ENCODE results near the gene KLRC4.

The KLRC4 gene

GRCh38 chr12:10366875-10367274 is 42.7 kb downstream of the KLRC4 start:
- FAIRE-seq, result no peak

- FAIRE-seq, result no peak
Measured at GRCh38 chr12:10365696-10366405, 43.7 kb downstream of the KLRC4 start.

- FAIRE-seq, result no peak
Measured at GRCh38 chr12:10364815-10365622, 44.5 kb downstream of the KLRC4 start.

GRCh38 chr12:10363914-10364814 is 45.4 kb downstream of the KLRC4 start:
- no peak for FAIRE-seq

- FAIRE-seq, result no peak
Measured at GRCh38 chr12:10363658-10363913, 46.0 kb downstream of the KLRC4 start.

- FAIRE-seq, result no peak
Measured at GRCh38 chr12:10362828-10363657, 46.5 kb downstream of the KLRC4 start.

GRCh38 chr12:10362325-10362724 is 47.2 kb downstream of the KLRC4 start:
- no peak for FAIRE-seq

GRCh38 chr12:10361622-10362021 is 47.9 kb downstream of the KLRC4 start:
- no peak for FAIRE-seq

- FAIRE-seq, result no peak
Measured at GRCh38 chr12:10361084-10361483, 48.5 kb downstream of the KLRC4 start.

GRCh38 chr12:10358969-10359368 is 50.6 kb downstream of the KLRC4 start:
- no peak for FAIRE-seq

GRCh38 chr12:10358131-10358530 is 51.4 kb downstream of the KLRC4 start:
- FAIRE-seq, result no peak
